ENCODE results near the gene RHOBTB1.

RHOBTB1 gene

DNA sequence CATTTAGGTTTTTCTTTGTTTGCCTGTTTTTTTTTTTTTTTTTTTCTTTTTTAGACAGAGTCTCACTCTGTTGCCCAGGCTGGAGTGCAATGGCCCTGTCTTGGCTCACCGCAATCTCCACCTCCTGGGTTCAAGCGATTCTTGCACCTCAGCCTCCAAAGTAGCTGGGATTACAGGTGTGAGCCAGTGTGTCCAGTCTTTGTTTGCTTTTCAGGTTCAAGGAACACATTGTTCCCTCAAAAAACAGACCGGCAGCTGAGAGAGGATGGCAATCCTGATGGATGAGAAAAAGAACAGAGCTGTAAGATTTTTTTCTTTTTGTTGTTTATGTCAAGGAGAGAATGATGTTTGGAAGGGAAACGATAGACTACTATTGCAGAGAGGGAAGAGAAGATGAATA is 23.3 kb upstream of the RHOBTB1 start:
- no peak for DNase-seq

DNA sequence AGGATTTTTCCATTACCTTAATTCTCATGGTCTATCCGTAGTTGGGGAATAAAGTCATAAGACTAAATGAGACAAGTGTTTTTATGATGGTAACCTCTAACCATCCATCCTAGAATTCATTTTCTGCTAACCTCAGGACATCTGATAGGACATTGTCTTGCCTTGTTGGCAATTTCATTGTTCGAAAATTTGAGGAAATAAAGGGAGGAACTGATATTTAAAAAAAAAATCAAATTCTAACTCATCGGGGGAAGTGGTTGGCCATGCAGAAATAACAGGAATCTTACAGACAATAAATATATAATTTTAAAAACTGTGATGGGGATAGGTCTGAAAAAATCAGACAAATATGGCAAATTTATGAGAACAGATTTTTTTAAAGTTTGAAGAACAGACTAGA is 21.7 kb upstream of the RHOBTB1 start:
- no peak for DNase-seq

DNA sequence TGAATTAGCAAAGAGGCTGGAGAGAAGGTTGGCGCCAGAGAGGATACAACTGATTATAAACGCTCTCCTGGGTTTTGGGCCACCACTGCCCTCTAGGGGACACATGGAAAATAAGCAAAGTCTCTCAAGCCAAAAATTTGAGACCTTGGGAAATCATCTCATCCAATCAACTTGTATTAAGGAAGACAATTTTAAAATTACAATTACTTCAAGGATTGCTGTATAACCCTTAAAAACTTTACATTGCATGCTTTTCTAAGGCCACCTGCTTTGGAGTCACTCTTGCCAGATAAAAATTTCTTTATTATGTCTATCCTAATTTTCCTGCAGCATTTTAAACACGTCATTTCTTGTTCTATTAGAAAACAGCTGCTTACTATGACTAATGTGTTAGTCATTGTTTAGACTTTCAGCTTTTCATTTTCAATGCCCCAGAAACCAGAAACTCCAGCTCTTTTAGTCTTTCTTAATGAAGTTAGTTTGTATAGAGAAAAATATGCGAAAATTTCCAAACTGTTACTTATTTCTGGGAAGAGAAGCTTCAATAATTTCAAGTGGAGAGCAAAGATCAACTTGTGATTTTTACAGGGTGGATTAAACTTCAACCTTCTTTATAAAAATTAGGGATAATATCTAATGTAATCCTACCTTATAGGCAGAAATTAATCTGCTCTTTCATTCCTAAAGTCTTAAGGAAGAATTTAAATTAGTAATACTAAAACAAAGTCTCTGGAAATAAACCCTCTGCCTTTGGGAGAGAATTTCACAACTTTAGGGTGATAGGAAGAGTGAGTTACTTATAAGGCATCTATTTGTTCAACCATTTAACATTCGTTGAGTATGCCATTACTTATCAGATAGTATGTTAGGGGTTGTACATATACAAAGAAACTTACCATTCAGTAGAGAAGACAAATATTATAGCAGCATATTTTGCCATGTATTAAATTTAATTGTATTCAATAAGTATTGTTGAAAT is 20.6 kb upstream of the RHOBTB1 start:
- peak in 49 of 56 donors; percentile 2 to 85 (median 45) for DNase-seq

DNA sequence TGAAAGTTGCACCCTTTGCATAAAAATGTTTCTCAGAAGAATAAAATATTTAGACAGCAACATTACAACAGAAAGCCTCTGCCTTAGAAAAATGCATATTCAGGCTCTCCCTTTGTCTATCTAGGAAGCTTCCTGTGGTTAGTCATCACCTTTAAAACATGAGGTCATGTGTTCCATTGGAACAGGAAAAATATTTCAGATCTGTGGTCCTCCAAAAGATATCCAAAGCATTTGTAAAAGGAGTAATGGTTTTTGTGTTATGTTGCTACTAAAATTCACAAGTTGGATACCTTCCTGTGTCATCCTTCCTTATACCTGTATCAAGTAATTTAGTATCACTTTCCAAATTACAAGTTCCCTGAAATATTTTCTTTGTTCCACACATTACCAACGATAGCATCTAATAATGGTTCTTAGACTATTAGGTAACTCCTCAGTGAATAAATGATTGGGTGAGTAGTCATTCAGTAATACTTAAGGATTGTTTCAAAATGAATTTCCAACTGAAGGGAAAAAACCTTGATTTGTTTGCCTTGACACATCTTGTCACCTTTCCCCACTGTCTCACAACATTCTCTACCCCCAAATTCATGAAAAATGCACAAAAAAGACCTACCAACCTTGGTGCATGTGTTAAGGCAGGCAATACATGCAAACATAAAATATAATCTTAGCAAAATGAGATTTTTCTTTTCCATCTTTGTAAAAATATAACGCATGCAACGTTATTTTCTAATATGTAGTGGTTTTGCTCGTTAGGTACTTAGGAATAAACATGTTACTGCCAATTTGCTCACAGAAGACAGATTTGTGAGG is 19.7 kb upstream of the RHOBTB1 start:
- DNase-seq = no peak

DNA sequence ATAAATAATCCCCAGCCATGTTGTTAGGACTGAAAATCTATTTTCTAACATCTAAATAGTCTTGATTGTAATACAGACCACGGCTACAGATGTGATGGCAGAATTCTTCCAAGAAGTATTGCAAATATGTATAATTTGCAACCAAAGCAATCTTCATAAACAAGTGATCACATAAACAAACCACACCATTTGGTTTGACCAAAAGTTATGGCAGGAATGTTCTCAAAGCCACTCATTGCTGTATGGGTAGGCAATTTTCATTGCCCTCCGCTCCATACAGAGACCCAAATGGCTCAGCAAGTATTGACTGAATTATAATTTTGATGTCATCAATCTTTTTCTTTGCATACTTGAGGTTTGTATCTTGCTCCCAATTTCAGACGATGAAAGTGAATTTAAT is 19.0 kb upstream of the RHOBTB1 start:
- no peak for DNase-seq

DNA sequence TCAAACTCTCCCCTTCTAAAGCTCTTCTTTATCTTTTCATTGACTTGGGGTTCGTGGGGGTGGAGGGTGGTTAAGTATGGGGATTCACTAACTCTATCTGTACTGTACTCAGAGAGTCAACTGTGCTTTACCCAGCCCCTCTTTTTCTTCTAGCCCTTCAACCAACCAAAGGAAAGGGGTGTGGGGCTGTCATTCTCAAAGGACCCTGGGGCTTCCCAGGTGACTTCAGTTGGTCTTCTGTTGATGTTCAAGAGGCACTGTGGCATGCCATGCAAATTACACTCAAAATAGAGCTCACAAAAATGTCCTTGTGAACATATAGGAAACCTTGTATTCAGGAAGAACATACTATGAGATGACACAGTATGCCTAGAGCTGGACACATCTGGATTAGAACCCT is 16.9 kb upstream of the RHOBTB1 start:
- no peak for DNase-seq

DNA sequence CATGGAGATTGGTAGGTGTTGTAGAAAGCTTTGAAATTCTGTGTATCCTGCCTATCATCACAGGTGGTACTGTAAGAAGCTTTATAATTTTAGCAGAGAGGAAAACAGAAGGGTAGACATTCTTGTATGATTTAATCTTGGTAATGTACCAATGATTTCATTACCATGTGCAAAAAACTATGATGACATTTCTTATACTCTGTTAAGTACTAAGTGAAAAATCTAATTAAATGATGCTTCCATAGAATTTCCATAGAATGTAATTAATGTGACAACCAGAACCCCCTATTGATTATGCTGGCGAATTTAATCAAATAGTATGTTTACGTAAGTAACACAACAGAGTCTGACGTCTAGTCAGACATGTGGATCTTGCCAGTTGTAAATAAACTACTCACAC is 16.0 kb upstream of the RHOBTB1 start:
- DNase-seq = no peak

DNA sequence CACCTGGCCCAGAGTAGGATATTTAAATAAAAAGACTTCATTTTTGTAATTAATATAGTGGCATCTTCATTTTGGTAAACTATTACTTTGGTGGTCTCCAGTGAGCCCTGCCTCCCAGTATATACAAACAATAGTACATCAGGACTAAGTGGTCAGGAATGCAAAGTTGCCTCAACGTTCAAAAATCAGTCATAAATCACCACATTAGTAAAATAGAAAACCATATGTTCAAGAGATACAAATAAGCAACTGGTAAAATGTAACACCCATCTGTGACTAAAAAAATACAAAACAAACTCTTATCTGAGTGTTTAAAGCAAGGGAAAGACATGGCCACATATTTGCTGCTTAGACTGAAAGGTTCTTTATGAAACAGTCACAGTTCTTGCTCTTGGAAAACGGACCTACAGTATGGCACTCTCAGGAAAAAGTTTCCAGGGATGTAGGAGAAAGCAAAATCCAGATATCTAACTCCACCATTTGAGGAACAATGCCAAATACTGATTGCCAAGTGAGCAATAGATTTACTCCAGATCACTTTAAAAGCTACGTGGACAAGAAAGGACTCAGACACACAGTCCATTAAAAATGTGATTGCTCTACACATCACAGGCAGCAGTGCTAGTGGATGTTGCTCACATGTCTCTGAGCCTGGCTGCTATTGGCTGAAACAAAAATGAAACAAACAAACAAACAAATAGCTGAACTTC is 15.1 kb upstream of the RHOBTB1 start:
- no peak for DNase-seq

DNA sequence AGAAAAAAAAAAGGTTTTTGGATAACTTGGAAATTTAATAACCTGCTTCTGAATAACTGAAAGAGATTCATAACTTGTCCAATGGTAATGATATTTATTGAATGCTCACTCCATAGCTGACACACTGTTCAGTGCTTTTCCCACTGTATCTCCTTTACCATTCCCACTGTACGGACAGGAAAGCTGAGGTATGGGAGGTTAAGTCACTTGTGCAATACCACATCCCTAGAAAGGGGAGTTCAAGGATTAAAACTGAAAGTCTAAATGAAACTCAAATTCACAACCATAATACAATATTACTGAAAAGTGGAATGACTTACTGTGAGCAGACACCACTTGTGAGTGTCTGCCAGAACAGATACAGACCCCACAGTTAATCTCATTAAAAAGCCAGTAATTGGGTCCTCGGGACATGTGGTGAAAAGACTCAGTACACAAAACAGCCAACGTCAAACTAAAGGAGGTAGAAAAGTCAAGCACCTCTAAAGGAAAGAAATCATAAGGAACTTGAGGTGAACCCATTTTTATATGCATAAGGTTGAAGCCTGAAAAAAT is 13.8 kb upstream of the RHOBTB1 start:
- DNase-seq = no peak

DNA sequence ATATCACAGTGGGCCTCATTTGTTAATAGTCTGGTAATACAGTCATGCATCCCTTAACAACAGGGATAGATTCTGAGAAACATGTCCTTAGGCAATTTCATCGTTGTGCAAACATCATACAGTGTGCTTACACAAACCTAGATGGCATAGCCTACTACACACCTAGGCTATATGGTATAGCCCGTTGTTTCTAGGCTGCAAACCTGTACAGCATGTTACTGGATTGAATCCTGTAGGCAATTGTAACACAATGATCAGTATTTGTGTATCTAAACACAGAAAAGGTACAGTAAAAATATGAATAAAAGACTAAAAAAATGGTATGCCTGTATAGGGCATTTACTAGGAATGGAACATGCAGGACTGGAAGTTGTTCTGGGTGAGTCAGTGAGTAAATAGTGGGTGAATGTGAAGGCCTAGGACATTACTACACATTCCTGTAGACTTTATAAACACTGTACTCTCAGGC is 12.0 kb upstream of the RHOBTB1 start:
- DNase-seq = no peak

DNA sequence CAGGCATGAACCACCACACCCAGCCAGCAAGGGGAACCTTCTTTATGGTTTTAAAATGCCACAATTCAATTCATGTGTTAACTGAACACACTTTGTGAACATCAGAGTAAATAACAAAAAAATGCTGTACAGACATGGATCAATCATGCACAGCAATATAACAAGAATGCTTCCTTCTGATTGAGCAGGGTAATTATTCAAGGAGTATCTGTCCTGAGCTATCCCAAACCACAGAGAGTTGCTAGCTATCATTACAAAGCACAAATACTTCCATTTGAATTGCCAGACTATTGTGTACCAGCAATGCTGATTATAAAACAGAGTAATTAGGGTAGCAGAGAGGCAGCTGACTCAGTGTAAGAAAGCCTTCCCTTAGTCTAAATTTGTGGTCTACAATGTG is 11.3 kb upstream of the RHOBTB1 start:
- no peak for DNase-seq

DNA sequence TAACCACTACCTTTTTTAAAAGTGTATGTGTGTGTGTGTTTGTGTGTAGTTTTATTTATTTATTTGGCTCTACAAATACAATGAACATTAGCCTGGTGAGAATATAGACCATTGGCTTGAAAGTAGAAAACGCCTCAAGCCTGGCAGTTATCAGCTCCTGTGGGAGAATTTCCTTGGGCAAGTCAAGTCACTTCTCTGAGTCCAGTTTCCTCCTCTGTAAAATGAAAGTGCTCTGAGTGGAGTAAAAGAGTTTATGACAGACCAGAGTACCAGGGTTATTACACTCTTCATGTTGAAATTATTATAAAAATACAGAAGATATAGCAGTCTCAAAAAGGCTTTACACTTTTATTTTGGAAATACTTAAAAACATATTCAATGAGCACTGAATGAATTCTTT is 10.1 kb upstream of the RHOBTB1 start:
- no peak for DNase-seq

DNA sequence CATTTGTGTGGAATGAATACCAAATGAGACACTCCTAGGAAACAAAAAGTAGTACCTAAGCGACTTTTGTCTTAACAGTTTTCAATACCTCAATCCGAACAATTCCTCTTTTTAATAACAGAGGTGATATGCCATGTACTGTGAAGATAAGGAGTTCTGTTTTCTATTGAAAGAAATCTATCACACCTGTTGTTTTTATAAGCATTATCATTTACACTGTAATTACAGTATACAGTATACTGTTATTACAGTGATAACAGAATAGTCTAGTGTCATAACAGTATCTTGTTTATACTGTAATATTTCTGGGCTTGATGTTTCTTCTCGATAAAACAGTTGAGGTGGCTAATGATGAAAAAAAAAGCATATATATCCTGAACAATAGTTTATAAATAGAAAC is 9.4 kb upstream of the RHOBTB1 start:
- DNase-seq = no peak

DNA sequence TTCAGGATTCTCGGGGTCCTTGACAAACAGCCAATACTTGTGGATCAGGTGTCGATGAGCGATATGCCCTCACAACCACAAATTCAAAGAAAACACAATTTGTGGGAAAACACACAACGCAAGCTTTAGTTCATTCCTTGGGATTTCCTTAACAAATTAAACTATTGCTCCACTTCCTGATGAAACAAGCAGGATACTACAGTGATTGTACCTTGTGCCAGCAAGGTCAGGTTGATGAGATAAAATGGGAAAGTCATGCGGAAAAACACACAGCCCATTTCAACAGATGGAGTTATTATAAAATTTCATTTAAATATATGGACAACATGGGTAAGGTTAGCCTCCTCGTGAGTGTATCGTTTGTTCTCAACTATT is 8.8 kb upstream of the RHOBTB1 start:
- DNase-seq = no peak

DNA sequence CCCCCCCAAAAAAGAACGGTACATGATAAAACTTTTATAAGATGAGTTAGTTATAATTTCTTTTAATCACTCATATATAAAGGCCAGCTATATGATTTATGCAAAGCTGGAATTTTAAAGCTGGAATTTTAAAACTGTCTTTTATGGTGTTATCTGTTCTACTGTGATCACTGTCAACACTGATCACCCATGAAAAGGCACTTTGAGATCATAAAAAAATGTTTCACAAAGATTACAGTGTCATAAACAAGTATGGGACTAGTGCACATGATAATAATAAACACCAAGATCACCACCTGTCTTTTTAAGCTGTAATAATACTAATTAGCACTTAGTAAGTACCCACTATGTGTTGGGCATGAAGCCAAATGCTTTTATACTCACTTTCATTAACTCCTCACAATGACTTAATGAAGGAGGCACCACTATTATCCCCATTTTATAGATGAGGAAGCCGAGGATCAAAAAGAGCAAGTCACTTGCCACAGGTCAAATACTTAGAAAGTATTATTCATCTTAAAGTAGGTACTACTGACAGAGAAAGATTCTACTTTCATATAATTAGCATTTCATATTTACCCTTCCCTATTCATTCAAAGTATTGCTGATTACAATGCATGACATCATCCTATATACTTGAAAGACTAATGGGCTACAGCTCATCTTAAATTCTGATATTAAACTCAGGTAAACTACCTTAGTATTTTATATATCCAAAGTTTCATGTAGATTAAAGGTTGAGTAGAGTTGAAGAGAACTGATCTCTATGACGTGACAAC is 8.3 kb upstream of the RHOBTB1 start:
- DNase-seq = no peak

DNA sequence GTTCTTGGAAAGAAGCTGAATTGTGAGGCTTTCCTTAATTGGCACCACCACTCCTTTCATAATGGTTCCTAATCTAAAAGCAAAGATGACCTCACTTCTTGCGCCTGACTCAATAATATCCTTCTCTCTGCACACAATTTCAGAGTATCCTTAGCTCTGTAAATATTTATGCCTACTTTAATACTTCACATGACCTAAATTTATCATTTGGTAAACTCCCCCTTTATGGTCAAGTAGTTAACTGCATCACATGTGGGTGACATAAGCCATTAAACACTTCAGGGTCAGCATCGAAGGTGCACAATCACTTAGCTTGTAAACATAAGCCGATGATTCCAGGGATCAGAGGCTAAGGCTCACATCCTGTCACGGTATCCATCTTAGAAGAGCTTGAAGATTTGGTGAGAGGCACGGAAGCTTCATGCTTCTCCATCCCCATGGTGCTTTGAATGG is 7.3 kb upstream of the RHOBTB1 start:
- DNase-seq = no peak

DNA sequence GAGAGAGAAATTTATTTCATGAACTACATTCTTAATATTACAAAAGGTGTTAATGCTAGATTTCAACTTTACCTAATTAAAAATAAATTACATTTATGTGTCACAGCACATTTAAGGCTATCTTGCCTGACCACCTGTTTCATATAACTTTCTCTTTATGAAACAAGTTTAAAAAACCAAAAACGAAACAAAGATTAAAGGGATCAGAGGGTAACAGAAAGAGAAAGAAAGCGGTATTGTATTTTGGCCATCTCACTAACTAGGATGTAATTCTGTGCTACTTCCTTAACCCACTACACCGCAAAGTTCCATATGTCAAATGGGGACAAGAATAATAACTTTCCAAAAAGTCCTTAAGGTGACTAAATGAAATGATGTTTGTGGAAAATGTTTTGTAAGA is 6.3 kb upstream of the RHOBTB1 start:
- no peak for DNase-seq

DNA sequence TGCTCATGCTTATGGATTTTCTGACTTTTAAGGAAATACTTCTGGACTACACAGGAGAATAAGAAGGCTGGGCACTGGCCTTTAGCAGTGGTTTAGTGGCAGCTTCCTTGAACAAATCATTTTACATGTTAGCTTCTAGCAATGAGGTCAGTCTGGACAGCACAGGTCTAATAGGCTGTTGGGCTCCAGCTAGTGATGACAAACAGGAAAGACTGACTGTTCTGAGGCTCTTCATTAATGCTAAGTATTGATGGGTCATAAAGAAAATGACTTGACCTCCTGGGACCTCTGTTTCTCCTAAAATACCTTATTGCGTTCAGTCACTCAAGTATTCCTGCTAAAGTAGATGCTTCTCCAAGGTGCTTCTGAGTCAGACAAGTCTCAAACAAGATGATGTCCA is 4.9 kb upstream of the RHOBTB1 start:
- DNase-seq = no peak

DNA sequence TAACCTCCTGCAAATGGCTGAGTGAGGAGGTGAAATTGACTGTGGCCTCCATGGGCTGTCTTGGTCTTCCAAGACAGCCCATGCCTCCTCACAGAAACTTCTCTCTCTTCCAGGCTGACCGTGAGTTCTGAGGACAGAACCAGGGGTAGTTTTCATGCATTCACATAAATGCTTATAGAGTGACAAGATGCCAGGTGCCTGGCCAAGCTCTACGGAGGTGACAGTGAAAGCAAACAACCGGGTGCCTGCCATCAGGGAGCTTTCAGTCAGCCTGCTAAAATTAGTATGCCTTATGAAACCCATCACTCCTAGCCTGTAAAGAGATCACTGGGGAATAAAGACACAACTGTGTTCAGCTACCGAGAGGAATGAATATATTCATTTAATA is 919 bp upstream of the RHOBTB1 start:
- DNase-seq = peak in 1 of 56 donors; percentile 48

DNA sequence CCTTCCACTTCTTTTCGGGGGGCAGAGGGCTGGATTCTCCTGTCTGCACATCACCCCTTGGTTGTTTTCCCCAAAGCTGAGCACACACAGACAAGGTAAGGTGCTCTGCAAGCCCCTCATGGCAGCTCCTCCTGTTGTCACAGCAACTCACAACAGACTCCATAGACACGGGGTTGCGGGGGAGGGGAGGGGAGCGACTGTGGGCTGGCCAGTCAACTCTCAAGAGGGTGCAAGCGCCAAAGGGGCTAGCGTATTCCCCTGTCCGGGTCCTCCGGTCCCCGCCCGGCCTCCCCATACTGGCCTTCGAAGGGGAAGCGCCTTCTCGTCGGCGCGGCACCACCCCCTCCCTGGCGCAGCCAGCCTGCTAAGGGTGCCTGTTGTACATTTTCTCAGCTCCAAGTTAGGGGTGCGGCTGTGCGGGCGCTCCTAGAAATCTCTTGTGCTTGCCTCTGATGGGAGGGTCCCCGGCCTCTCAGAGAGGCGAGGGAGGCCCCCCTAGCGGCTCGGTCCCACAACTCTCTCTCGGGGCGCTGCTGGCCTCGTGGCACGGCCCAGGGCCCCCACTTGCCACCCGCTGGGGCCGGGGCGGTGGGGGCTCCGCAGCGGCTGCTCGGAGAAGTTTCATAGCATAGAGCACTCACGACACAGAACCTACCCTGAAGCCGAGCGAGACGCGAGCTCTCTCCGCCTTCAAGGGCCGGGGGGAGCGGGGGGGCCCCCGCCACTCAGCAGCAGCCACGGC is 498 bp downstream of the RHOBTB1 start:
- peak in 52 of 56 donors; percentile 18 to 90 (median 63) for DNase-seq
